Measurements from ENCODE around the gene SRGAP2B. TPM values are rescaled to one million over a fixed set of nuclear protein-coding genes. Genes with fewer than 3 reads are reported as not detected.
A peak's percentile ranks its signal among the peaks of the same experiment; 100 is the strongest.
"Not testable (repeated sequence)": the region's sequence is repeated elsewhere in the genome, so short reads cannot be mapped to it uniquely, and the experiment has no call there.

Gene SRGAP2B
- total RNA-seq, 2 donors from 2014 or later: 24.1 to 24.4 TPM

- not testable (repeated sequence) for H3K27ac Mint-ChIP-seq; H3K9me3 Mint-ChIP-seq; H3K4me3 Mint-ChIP-seq; ATAC-seq (replicated peaks); H3K27me3 Mint-ChIP-seq; H3K4me1 Mint-ChIP-seq; H3K36me3 Mint-ChIP-seq (ENCODE audit: low read depth)
These were observed 67.9 kb downstream of the SRGAP2B start for GRCh38 chr1:145027251-145027650.

DNA sequence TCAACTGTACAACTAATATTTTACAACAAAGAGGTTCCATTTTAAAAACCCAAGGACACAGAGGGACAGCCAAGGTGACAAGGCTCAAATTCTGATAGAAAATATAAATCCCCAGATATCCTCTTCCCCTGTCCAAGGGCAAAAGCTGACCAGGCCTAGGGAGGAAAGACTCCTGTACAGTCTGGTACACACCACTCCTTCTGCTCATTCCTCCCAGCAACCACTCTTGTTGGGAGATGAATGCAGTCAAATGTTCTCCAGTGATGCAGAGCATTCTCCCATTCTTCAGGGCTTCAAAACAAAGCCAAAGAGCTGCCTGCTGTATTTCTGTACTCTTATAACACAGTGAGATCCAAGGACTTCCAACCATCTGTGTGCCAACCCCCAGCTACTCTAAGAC lies 69.8 kb downstream of the SRGAP2B start:
- not testable (repeated sequence) for H3K36me3 Mint-ChIP-seq (ENCODE audit: low read depth); H3K9me3 Mint-ChIP-seq; H3K27ac Mint-ChIP-seq; H3K4me1 Mint-ChIP-seq; H3K4me3 Mint-ChIP-seq; ATAC-seq (replicated peaks); H3K27me3 Mint-ChIP-seq

DNA sequence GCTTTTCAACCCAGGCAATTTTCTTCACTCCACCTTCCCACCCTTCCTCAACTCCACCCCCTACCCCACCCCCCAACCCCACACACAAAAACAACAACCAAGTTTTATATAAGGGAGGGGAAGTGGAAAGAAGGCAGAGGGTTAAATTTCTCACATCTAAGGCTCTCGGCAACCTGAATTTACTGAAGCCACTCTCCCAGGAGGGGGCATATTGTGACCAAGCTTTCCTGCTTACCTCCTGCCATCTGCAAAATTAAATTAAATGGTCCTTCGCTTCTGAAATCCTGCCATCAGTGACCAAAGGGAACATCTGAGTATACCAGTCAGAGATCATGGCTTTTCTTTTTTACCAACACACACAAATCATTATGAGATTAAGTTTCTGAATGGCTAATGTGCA lies 72.9 kb downstream of the SRGAP2B start:
- not testable (repeated sequence) for H3K36me3 Mint-ChIP-seq (ENCODE audit: low read depth); H3K27me3 Mint-ChIP-seq; H3K4me3 Mint-ChIP-seq; ATAC-seq (replicated peaks); H3K27ac Mint-ChIP-seq; H3K9me3 Mint-ChIP-seq; H3K4me1 Mint-ChIP-seq

GRCh38 chr1:145021749-145022148 lies 73.4 kb downstream of the SRGAP2B start:
- not testable (repeated sequence) for H3K36me3 Mint-ChIP-seq (ENCODE audit: low read depth); H3K4me3 Mint-ChIP-seq; ATAC-seq (replicated peaks); H3K9me3 Mint-ChIP-seq; H3K27ac Mint-ChIP-seq; H3K27me3 Mint-ChIP-seq; H3K4me1 Mint-ChIP-seq

GRCh38 chr1:145019709-145020108 lies 75.4 kb downstream of the SRGAP2B start:
- H3K4me1 Mint-ChIP-seq: not testable (repeated sequence)

DNA sequence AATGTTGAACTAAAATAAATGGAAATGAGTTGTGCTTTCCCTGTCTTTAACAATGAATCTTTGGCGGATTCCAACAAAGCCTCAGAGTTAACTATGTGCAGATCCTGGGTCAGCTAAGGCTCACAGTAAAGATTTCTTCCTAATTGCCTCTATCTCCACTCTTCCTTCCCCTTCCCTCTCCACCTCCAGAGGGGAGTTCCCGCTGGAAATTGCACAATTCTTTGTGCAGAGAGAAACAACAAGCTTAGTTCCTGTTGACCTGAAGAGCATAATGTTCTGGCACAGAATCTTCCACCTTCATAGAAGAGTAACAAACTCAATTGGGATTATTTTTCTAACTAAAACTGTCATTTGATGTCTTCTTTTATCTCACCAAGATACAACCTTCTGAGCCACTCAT lies 77.4 kb downstream of the SRGAP2B start:
- not testable (repeated sequence) for H3K9me3 Mint-ChIP-seq; ATAC-seq (replicated peaks); H3K27me3 Mint-ChIP-seq; H3K4me3 Mint-ChIP-seq; H3K36me3 Mint-ChIP-seq (ENCODE audit: low read depth); H3K27ac Mint-ChIP-seq; H3K4me1 Mint-ChIP-seq

More at GRCh38 chr1:145019709-145020108, 75.4 kb downstream of the SRGAP2B start:
- H3K27me3 Mint-ChIP-seq; ATAC-seq (replicated peaks); H3K9me3 Mint-ChIP-seq; H3K27ac Mint-ChIP-seq; H3K4me3 Mint-ChIP-seq; H3K36me3 Mint-ChIP-seq (ENCODE audit: low read depth): not testable (repeated sequence)

DNA sequence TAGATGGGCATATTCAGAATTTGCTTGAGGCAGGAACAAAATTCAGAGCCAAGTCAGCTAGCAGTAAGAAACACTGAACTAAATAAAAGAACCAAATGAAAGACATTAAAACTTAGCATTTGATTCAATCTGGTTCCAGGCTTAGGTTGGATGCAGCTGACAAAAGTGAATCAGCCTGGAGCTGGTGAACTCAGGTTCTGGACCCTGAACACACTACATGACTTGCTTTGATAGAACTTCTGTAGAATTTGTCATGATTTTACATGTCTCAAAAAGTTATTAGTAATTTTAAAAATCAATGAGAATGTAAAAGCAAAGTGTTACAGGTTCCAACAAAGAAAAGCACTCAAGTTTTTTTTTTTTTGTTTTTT lies 78.7 kb downstream of the SRGAP2B start:
- not testable (repeated sequence) for ATAC-seq (replicated peaks); H3K9me3 Mint-ChIP-seq; H3K36me3 Mint-ChIP-seq (ENCODE audit: low read depth); H3K4me1 Mint-ChIP-seq; H3K27me3 Mint-ChIP-seq; H3K4me3 Mint-ChIP-seq; H3K27ac Mint-ChIP-seq

GRCh38 chr1:145015744-145016491 lies 79.2 kb downstream of the SRGAP2B start:
- H3K4me1 Mint-ChIP-seq; H3K27ac Mint-ChIP-seq; H3K4me3 Mint-ChIP-seq; H3K9me3 Mint-ChIP-seq; H3K36me3 Mint-ChIP-seq (ENCODE audit: low read depth); H3K27me3 Mint-ChIP-seq: not testable (repeated sequence)
- peak; percentile 93 for ATAC-seq (replicated peaks)

DNA sequence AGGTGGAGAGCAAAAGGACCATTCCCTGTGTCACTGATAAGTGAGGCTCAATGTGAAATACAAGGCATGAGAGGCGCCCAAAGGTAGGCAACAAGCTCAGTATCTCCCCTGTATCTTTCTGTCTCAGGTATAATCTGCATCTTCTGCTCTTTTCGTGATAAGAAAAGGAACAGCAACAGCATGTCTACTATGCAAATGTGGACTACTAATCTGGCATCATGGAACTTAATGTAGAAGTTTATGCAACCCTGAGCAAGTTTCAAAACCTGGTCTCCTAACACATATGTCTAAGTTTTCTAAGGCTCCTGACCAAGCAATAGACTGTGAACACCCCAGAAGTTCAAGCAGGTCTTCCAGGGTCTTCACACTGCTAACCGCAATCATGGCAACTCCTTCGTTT lies 81.8 kb downstream of the SRGAP2B start:
- not testable (repeated sequence) for H3K9me3 Mint-ChIP-seq; H3K27me3 Mint-ChIP-seq; H3K4me3 Mint-ChIP-seq; H3K4me1 Mint-ChIP-seq; H3K36me3 Mint-ChIP-seq (ENCODE audit: low read depth); H3K27ac Mint-ChIP-seq; ATAC-seq (replicated peaks)

DNA sequence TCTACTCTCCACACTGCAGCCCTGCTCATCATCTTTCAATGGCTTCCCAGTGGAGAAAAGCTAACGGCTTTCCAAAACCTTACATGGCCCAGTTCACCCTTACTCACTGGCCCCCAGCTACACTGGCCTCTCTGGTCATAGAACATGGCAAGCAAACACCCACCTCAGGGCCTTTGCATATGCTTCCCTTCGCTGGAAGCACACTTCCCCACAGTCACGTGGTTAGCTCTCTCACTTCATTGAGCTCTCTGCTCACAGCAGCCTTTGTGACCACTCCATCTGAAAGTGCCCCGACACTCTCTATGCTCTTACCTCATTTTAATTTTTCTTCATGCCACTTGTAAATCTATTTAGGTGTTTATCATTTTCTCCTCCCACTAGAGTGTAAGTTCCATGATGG lies 83.3 kb downstream of the SRGAP2B start:
- ATAC-seq (replicated peaks); H3K27me3 Mint-ChIP-seq; H3K4me1 Mint-ChIP-seq; H3K36me3 Mint-ChIP-seq (ENCODE audit: low read depth); H3K4me3 Mint-ChIP-seq; H3K27ac Mint-ChIP-seq; H3K9me3 Mint-ChIP-seq: not testable (repeated sequence)

DNA sequence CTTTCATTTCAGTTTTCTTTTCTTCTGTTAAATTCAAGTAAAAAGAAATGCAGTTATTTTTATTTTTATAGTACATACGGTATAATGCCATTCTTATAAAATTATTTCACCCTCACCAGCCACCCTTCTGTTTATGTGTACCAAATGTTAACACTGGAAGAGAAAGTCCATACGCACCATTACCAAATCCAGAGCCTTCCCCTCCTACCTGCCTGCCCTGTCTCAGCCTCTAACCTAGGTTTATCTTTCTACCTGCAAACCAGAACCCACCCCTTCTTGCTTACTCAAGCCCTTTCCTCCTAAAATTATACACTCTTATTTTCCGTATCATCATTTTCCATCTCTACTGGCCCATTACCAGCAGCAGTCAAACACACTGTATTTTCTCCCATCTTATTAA lies 84.5 kb downstream of the SRGAP2B start:
- H3K27me3 Mint-ChIP-seq; H3K27ac Mint-ChIP-seq; H3K4me1 Mint-ChIP-seq; H3K9me3 Mint-ChIP-seq; H3K36me3 Mint-ChIP-seq (ENCODE audit: low read depth); ATAC-seq (replicated peaks); H3K4me3 Mint-ChIP-seq: not testable (repeated sequence)

- not testable (repeated sequence) for H3K36me3 Mint-ChIP-seq (ENCODE audit: low read depth); H3K9me3 Mint-ChIP-seq; H3K4me1 Mint-ChIP-seq; H3K27ac Mint-ChIP-seq; H3K27me3 Mint-ChIP-seq
- H3K4me3 Mint-ChIP-seq: peak overlapping the region; percentile 46
- ATAC-seq (replicated peaks): peak; percentile 67
These were observed 85.2 kb downstream of the SRGAP2B start for GRCh38 chr1:145009928-145010327.

DNA sequence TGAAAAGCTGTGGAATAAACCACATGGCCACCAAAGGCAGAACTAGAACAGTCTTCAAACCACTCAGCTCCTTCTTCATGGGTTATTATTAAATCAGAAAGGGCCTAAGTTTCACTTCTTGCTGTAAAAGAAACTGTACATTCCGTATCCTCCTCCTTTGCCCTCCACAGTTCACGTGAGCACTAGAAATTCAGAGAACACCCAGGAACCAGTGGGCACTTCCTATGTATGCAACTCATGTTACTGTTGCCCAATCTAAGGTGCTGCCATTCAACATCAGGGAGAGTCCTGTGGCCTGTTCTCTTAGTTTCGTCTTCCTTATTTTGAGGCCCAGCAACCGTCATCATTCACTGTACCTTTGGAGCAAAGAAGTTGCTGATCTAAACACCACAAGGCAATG lies 86.7 kb downstream of the SRGAP2B start:
- H3K4me1 Mint-ChIP-seq; H3K36me3 Mint-ChIP-seq (ENCODE audit: low read depth); H3K4me3 Mint-ChIP-seq; H3K9me3 Mint-ChIP-seq; H3K27me3 Mint-ChIP-seq; H3K27ac Mint-ChIP-seq: not testable (repeated sequence)
- peak; percentile 44 for ATAC-seq (replicated peaks)

DNA sequence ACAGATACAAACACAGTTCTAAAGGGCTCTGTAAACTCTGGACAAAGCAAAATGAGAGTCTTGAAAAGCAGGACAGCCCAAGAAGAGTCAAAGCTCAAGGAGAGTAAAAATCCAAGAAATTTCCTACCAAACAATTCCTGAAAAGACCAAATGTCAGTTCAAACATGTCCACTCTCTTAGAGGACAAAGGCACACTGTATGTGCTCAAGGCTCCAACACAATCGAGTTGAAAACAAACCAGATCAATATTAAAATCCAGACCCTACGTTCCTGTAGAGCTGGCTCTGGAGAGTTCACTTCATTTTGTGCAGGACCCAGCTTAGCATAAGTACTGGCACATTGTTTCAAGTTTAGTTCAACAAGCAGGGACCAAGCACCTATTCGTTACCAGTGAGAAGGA lies 90.0 kb downstream of the SRGAP2B start:
- H3K27ac Mint-ChIP-seq; H3K36me3 Mint-ChIP-seq (ENCODE audit: low read depth); H3K4me1 Mint-ChIP-seq; ATAC-seq (replicated peaks); H3K9me3 Mint-ChIP-seq; H3K4me3 Mint-ChIP-seq; H3K27me3 Mint-ChIP-seq: not testable (repeated sequence)

- not testable (repeated sequence) for H3K36me3 Mint-ChIP-seq (ENCODE audit: low read depth); H3K27me3 Mint-ChIP-seq; H3K4me3 Mint-ChIP-seq; H3K9me3 Mint-ChIP-seq; H3K27ac Mint-ChIP-seq; H3K4me1 Mint-ChIP-seq
- peak; percentile 70 for ATAC-seq (replicated peaks)
These were observed 93.7 kb downstream of the SRGAP2B start for GRCh38 chr1:145001381-145001780.

DNA sequence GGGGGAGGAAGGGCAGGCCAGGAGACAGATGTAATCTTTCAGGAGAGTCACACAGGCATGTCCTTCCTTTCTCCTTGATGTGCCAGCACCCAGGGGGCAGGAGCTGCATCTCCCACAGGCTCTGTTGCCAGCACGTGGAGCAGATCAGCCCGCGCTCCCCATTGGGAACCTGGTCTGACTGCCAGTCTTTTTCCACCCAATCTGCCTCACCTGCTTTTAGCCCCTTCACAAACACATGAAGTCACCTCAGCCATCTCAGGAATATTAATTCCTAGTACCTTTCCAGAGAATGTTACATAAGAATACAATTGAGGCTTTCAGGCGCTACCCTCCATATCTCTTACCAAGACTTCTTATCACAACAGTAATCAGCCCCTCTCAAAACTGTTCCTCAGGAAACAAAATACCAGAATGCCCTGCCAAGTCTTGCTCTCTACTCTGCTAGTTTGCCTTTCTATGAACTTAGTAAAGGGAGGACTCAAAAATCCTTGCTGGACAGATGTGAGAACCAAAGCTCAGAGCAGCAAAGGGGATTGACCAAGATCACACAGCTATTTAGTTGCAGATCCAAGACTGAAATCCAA lies 94.3 kb downstream of the SRGAP2B start:
- H3K4me3 Mint-ChIP-seq; H3K9me3 Mint-ChIP-seq; H3K27me3 Mint-ChIP-seq; H3K36me3 Mint-ChIP-seq (ENCODE audit: low read depth); H3K4me1 Mint-ChIP-seq; ATAC-seq (replicated peaks); H3K27ac Mint-ChIP-seq: not testable (repeated sequence)
